ENCODE measurements around the gene TMEM158.

DNA sequence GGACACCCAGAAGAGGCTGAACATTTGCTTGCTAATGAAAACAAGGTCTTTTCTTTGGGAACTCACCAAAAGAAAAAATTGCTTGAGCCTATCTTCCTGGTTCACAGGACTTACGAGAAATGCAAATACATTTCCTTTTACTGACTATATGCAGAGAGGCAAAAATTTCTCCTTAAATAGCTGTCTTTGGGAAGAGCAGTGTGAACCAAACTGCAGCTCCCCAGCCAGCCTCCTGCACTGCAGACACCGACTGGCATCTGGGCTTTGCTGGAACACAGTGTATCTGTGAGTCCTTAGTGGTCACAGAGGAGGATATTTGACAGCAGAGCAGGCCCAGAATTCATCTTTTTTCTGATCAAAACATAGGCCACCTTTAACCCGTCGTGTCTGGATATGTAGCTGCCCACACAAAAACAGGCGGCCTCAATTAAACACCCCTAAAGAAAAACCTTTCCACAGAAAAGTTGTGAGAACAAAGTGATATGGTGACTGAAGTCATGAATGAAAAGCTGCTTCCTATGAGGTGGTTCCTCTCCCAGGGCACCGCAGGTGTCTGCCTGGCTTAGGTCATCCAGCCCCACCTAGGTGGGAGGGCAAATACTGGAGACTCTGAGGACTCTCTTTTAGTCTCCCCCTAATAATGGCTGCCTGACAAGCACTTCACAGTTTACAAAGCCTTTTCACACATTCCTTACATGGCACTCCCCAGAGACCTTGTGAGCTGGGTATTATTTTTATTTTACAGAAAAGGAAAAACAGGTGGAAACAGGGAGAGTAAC is 46.1 kb upstream of the TMEM158 start:
- TF ChIP-seq, protein P1, sequence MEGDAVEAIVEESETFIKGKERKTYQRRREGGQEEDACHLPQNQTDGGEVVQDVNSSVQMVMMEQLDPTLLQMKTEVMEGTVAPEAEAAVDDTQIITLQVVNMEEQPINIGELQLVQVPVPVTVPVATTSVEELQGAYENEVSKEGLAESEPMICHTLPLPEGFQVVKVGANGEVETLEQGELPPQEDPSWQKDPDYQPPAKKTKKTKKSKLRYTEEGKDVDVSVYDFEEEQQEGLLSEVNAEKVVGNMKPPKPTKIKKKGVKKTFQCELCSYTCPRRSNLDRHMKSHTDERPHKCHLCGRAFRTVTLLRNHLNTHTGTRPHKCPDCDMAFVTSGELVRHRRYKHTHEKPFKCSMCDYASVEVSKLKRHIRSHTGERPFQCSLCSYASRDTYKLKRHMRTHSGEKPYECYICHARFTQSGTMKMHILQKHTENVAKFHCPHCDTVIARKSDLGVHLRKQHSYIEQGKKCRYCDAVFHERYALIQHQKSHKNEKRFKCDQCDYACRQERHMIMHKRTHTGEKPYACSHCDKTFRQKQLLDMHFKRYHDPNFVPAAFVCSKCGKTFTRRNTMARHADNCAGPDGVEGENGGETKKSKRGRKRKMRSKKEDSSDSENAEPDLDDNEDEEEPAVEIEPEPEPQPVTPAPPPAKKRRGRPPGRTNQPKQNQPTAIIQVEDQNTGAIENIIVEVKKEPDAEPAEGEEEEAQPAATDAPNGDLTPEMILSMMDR (IDR thresholded peaks at IDR 0.05; ENCODE audit: low read depth, low read length): no peak
- TF ChIP-seq MYC (IDR thresholded peaks at IDR 0.05; ENCODE audit: low read depth, low read length): no peak
